SIG-M5 treated with dmso at 0.1 percent for 504 hours (cell line): ENCODE data around the gene CORO7.

ENCODE experiments used
- DNase-seq: peaks from one replicate; lab custom pipeline; 2025; ENCODE audit not compliant: unreplicated experiment; lab: John Stamatoyannopoulos, UW

CORO7 gene

DNA sequence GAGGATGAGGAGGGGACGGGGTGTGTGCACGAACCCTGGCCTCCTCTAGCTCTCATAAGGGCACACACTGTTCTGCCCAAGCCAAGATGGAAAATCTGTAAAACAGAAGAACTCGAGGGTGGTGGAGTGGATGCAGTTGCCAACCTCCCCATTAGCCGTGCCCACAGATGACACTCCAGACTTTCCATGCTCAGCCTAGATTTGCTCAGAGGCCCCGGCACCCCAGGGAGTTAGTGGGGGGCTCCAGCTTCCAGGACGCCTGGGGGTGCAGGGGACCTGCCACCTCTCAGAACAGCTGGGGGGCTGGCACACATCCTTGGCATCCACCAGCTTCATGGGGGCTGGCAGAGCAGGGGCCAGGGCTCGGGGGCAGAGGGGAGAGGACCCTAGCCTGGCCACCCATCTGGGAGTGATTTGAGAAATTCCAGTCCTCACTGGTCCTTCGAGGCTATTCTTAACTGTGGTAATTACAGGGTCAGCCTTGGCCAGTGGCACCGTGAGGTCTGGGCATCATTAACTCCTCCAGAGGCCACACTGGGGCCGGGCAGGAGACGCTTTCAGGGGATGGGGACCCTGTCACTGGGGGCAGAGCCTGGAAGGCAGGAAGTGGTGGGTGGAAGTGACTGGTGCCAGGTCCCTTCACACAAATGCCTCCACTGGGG is 30.5 kb downstream of the CORO7 start:
- no peak for DNase-seq

DNA sequence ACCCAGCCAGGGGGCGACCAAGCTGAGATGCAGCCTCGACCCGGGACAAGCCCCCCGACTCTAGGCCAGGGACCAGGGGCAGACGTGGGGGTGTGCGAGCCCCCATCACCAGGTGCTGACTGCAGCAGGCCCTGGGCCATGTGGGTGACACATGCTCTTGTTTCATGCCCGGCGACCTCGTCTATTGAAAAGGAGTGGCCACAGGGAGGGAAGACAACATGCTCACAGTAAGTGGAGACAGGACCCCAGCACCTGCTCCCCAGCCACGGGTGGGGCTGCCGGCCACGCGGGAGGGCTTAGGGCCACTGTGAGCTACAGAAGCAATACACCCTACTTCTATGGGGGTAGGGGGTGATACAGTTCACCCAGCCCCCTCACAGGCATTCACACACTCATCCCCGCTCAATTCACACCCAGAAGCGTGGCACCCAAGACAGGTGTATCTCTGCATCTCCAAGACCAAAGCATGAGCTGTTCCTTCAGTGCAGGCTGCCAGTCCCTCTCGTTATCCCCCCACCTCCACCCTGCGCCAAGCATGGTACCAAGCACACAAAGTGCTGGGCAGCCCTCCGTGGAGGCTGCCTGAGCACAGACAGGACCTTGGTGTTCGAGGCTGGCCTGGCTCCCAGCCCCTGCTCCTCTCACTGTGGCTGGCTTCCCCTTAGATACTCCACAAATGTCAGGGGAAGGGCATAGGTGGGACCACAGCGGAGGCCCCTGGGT is 31.2 kb downstream of the CORO7 start:
- no peak for DNase-seq

DNA sequence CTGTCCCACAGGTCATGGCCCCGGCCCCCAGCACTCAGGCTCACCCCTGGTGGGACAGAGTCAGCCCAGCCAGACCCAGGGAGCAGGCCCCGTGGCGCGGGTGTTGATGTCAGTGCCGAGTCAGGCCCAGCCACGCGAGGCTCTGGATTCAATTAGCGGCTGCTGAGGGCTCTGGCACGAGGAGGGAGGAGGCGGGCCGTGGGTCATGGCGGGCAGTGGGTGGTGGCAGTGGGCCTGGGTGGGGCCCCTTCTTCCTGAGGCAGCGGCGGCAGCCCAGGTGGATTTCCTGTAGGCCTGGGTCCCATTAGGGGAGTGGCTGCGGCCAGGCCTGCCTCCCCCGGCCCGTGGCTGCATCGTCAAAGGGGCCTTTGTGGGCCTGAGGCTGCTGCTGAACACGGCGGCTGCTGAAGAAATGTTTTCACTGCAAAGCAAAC is 31.9 kb downstream of the CORO7 start:
- DNase-seq, result no peak

- DNase-seq, result no peak
Observed at GRCh38 chr16:4383591-4384444, 32.6 kb downstream of the CORO7 start.

- DNase-seq, result no peak
Observed at GRCh38 chr16:4382795-4383357, 33.5 kb downstream of the CORO7 start.

DNA sequence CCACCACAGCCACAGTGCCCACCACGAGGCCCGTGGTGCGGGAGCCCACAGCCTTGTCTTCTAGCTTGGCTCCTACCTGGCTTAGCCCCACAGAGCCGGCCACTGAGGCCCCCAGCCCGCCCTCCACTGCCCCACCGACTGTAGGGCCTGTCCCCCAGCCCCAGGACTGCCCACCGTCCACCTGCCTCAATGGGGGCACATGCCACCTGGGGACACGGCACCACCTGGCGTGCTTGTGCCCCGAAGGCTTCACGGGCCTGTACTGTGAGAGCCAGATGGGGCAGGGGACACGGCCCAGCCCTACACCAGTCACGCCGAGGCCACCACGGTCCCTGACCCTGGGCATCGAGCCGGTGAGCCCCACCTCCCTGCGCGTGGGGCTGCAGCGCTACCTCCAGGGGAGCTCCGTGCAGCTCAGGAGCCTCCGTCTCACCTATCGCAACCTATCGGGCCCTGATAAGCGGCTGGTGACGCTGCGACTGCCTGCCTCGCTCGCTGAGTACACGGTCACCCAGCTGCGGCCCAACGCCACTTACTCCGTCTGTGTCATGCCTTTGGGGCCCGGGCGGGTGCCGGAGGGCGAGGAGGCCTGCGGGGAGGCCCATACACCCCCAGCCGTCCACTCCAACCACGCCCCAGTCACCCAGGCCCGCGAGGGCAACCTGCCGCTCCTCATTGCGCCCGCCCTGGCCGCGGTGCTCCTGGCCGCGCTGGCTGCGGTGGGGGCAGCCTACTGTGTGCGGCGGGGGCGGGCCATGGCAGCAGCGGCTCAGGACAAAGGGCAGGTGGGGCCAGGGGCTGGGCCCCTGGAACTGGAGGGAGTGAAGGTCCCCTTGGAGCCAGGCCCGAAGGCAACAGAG is 34.2 kb downstream of the CORO7 start:
- DNase-seq, result no peak

DNA sequence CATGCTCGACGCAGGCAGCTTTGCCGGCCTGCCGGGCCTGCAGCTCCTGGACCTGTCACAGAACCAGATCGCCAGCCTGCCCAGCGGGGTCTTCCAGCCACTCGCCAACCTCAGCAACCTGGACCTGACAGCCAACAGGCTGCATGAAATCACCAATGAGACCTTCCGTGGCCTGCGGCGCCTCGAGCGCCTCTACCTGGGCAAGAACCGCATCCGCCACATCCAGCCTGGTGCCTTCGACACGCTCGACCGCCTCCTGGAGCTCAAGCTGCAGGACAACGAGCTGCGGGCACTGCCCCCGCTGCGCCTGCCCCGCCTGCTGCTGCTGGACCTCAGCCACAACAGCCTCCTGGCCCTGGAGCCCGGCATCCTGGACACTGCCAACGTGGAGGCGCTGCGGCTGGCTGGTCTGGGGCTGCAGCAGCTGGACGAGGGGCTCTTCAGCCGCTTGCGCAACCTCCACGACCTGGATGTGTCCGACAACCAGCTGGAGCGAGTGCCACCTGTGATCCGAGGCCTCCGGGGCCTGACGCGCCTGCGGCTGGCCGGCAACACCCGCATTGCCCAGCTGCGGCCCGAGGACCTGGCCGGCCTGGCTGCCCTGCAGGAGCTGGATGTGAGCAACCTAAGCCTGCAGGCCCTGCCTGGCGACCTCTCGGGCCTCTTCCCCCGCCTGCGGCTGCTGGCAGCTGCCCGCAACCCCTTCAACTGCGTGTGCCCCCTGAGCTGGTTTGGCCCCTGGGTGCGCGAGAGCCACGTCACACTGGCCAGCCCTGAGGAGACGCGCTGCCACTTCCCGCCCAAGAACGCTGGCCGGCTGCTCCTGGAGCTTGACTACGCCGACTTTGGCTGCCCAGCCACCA is 35.1 kb downstream of the CORO7 start:
- DNase-seq, result no peak

- no peak for DNase-seq
Observed at GRCh38 chr16:4380119-4381063, 36.0 kb downstream of the CORO7 start.

DNA sequence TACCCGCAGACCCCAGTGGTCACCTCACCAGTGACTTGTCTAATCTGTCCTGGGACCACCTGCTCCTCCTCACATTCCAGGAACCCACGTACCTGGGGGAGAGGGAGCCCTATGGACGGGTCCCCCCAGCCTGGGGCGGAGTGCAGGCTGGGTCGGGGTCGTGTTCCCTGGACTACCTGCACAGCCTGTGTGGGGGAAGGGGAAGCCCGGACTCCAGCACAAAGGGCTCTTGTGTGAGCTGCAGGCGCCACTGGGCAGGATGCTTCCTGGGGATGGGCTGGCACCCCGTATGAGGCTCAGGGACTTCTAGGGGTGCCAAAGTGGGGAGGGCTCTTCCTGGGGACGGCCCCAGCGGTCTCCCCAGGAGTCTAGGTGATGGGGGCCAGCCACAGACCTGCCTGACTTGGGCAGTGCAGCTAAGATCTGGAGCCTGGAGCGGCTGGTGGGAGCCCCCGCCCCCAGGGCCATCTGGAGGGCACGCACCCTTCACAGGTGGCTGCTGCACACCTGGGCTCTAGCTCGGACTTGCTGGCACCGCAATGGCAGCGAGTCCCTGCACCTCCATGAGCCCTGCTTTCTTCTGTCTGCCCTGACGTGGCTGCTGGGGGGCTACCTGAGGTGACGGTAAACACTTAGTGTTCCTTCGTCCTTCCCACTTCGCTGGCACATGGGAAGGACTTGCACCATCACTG is 37.3 kb downstream of the CORO7 start:
- DNase-seq, result no peak

- DNase-seq, result no peak
Observed at GRCh38 chr16:4378161-4378666, 38.2 kb downstream of the CORO7 start.

DNA sequence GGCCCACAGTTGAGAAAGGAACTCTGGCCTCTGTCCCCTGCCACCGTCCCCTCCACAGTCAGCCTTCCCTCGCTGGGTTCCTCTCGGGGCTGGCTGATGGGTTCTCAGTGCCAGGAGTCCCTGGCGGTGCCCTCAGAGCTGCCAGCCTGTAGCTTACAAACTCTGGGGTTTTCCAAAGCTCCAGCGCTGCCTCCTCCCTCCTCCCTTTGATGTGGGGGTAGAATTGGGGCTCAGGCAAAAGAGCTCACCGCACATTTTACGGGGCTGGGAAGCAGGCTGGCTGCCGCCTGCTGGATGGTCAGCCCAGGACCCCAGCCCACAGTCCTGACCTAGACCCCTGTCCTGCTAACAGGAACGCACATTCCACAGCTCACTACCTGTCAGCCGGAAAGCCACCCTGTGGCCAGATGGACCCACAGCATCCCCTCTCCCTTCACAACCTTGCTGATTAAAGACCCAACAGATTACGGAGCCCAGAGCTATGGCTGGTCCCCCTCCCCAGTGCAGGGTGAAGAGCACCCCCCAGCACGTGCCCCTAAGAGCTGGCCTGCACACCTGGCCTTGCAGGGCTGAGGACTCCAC is 38.7 kb downstream of the CORO7 start:
- no peak for DNase-seq

DNA sequence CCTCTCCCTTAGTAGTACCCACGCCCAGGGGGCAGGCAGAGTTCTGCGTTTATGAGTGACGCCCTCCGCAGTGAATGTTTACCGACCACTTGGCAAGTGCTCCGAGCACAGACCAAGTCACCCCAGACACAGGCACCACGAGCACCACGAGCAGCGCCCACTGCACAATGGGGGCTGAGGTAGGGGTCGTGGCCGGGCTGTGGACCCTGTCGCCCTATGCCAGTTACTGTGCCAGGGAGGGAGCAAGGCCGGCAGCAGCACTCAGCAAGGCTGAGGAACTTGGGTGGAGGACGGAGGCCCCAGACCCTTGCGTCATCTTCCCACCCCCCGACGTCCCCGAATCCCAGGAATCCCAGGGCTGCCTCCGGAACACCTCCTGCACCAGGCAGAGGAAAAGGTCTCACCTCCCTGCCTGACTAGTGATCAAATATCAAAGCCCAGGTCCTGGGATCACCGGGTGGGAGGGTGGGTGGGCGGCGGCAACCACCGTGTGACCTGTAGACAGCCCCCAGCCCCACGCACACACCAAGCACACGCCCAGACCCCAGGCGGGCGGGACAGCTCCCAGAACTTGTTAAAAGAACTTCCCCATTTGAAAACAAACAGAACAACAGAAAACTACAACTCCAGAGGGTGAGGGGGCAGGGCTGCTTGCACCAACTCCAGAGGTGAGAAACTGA is 39.4 kb downstream of the CORO7 start:
- no peak for DNase-seq

- no peak for DNase-seq
Observed at GRCh38 chr16:4376126-4376892, 40.1 kb downstream of the CORO7 start.

DNA sequence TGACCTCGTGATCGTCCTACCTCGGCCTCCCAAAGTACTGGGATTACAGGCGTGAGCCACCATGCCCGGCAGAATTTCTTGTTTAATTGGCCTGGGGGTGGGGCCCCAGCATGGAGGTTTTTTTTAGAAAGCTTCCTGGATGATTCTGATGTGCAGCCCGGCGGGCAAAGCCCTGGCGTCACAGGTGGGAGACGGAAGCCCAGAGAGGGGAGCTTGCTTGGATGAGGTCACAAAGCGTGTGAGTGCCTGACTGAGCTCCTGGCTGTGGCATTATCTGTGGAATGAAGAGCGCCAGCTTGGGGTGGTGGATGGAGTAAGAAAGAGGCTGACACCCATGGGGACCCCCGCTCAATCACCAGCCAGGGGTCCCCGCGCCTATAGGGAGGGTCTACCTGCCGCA is 40.7 kb downstream of the CORO7 start:
- no peak for DNase-seq

DNA sequence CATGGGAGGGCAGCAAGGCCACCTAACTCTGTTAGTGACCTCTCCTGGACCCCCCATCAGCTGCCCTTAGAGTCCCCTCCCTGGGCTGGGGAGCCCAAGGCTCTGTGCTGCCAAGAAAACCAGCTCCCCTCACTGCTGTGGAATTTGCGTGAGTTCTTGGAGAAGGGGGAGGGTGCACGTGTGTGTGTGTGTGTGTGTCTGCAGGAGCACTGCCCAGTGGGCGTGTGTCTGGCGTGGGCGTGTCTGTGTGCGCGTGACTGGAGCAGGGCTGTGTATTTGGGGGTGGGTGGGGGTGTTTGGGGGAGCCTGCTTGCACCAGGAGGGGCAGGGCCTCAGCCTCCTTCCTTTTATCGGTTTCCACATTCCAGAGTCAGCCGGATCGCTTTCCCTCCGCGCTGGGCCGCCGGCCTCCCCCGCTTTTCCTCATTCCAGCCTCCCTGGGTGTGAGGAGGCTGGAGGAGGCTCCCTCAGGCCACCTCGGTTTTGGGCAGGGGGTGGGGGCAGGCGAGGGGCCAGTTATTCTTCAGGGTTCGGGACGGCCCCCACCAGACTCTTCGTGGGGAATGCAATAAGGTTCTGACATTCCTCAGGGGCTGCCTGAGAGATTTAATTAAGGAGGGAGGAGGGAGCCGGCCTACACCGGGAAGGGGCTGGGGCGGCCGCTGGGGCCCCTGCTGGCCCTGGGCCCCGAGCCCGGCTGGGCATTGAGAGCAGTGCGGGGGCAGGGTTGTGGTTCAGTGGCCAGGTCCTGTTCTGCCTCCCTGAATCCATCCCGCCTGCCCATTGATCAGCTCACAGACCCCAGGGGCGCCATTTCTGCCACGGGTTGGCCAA is 42.3 kb downstream of the CORO7 start:
- DNase-seq, result no peak
